Activated CD4-positive, CD25-positive, alpha-beta regulatory T cell treated with anti-CD3 and anti-CD28 coated beads, Interleukin-2, amount 50 U/mL, for 72 hours (primary cell): ENCODE results near the gene PHF5A.

Experiments
- DNase-seq: peaks from one replicate; pipeline ENCODE4 v3.0.0; 2021

Gene PHF5A, protein sequence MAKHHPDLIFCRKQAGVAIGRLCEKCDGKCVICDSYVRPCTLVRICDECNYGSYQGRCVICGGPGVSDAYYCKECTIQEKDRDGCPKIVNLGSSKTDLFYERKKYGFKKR

GRCh38 chr22:41468381-41469217 lies at the start of gene PHF5A, which contains the start of gene ACO2:
Gene PHF5A (minus strand): TSS chr22:41468692. CDS start chr22:41468653, 39 bp downstream.
Gene ACO2 (plus strand): TSS chr22:41469117. CDS start chr22:41469147, 30 bp downstream.
- peak; percentile 98 for DNase-seq

DNA sequence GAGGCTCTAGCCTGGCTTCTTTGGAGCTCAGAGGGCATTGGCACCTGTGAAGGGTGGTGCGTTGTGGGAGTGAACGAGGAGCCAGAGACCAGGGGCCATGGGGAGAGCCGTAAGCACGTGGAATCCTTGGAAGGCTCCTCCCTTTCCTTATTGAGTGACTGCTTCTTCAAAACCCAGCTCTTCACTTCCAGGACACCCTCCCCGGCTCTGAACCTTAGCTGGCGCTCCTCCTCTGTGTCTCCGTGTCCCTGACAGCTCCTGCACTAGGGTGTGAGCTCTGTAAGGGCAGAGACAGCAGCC lies 49.5 kb upstream of the PHF5A start:
- no peak for DNase-seq

GRCh38 chr22:41517172-41518047 lies 48.9 kb upstream of the PHF5A start:
- peak; percentile 46 for DNase-seq

GRCh38 chr22:41516462-41516861 lies 48.0 kb upstream of the PHF5A start:
- no peak for DNase-seq

GRCh38 chr22:41513391-41513790 lies 44.9 kb upstream of the PHF5A start:
- no peak for DNase-seq

DNA sequence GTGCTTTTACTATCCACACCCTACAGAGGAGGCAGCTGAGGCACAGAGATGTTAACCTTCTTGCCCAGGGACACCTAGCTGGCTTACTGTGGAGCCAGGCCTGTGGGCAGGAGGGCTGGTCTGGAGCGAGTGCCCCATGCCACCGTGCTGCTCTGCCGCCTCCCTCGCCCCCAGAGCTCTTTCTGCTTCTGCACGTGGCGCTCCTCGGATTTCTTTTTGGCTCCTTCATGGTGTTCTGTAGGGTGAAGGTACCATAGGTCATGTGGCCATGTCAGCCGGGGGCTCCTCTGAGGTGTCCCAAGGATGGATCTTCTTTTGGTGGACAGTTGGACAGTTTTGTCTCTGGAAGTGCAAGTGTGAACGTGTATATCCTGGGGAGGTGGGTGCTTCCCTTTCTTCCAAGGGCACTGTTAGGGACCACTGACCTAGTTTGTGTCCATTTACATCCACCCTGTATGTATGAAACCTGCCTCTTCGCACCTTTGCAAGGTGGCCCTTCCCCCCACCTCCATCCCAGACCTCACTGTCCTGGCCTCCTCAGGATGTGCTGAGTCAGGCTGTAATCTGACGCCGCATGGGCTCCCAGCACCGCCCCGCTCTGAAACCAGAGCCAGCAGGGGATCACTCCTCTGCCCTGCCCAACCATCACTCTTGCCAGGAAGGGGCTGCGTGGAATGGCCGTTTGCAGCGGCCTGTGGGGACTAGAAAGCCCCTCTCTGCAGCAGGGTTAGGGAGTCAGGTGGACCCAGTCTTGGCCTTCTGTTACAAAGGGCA lies 44.1 kb upstream of the PHF5A start:
- DNase-seq, result no peak

DNA sequence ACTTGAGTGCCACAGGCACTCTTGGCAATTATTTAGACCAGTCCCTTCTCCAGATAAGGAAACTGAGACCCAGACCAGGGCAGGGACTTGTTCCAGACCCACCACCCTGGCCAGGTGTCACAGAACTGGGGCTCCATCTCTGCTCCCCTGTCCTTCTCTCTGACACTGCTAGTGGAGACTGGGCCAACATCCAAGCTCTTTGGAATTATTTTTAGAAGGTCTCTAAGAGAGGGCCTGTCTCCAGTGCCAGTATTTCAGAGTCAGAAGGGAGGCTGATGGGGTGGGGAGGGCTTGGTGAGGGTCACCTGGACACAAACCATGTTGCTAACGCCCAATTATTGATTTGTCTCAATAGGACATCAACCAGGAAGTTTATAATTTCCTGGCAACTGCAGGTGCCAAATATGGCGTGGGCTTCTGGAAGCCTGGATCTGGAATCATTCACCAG lies 43.1 kb upstream of the PHF5A start:
- DNase-seq, result no peak

DNA sequence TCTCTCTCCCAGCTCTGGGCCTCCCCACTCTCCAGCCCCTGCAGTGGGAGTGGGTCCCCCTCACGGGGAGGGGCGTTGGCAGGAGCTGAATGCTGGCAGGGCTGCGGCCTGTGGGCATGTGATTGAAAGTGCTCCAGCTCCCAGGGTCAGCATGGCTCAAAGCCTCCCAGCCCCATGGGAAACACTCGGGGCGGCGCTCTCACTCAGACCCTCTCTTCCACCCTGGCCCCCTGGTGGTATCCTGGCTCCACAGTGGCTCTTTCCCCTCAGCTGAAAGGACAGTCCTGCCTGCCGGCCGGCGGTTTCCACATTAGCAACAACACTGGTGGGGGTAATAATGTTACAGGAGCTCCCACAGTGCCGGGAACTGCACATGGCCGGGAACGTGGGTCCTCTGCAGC lies 40.3 kb upstream of the PHF5A start:
- no peak for DNase-seq

GRCh38 chr22:41507330-41508063 lies 39.0 kb upstream of the PHF5A start:
- no peak for DNase-seq

DNA sequence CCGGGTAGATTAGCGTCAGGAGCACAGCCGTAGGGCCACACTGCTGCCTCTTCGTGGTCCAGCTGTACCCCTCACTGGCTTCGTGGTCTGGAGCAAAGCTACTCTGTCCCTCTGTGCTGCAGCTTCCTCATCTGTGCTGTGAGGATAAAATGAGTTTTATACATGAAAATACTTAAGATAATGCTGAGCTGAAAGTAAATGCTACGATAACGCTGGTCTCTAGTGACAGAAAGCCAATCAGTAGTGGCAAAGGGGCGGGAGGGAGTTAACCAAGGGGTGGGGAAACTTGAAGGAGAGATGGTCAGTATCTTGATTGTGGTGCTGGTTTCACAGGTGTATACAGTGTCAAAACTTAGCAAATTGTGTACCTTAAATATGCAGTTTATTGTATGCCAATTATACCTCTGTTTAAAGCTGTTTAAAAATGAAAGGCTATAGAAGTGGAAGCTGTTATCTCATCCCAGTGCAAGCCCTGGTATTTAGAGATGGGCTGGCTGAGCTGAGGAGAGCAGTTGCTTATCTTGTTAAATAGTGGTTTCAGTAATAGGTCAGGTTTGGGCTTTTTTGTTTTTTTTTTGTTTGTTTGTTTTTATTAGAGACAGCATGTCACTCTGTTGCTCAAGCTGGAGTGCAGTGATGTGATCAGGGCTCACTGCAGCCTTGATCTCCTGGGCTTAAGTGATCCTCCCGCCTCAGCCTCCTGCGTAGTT lies 37.2 kb upstream of the PHF5A start:
- DNase-seq, result no peak

DNA sequence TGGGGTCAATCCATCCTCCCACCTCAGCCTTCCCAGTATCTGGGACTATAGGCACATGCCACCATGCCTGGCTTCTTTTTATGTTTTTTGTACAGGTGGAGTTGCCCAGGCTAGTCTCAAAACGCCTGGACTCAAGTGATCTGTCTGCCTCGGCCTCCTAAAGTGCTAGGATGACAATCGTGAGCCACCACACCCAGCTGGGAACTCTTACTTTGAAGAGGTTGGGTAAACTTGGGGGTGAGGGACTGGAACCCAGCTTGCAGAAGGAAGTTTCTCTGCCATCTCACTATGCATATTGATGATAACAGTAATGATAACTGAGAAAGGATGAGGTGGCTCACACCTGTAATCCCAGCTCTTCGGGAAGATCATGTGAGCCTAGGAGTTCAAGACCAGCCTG lies 36.3 kb upstream of the PHF5A start:
- DNase-seq, result no peak

GRCh38 chr22:41504397-41504796 lies 35.9 kb upstream of the PHF5A start:
- DNase-seq, result no peak

GRCh38 chr22:41501209-41501608 lies 32.7 kb upstream of the PHF5A start:
- DNase-seq, result no peak

DNA sequence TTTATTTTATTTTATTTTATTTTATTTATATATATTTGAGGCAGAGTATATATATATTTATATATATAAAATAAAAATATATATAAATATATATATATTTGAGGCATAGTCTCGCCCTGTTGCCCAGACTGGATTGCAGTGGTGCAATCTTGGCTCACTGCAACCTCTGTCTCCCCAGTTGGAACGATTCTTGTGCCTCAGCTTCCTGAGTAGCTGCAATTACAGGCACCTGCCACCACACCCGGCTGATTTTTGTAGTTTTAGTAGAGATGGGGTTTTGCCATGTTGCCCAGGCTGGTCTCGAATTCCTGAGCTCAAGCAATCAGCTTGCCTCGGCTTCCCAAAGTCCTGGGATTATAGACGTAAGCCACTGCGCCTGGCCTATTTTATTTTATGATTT lies 31.8 kb upstream of the PHF5A start:
- DNase-seq, result no peak

GRCh38 chr22:41499624-41500280 lies 31.3 kb upstream of the PHF5A start:
- no peak for DNase-seq

- no peak for DNase-seq
Observed at GRCh38 chr22:41498303-41498835, 29.9 kb upstream of the PHF5A start.

- DNase-seq, result no peak
Observed at GRCh38 chr22:41491374-41492100, 23.0 kb upstream of the PHF5A start.

DNA sequence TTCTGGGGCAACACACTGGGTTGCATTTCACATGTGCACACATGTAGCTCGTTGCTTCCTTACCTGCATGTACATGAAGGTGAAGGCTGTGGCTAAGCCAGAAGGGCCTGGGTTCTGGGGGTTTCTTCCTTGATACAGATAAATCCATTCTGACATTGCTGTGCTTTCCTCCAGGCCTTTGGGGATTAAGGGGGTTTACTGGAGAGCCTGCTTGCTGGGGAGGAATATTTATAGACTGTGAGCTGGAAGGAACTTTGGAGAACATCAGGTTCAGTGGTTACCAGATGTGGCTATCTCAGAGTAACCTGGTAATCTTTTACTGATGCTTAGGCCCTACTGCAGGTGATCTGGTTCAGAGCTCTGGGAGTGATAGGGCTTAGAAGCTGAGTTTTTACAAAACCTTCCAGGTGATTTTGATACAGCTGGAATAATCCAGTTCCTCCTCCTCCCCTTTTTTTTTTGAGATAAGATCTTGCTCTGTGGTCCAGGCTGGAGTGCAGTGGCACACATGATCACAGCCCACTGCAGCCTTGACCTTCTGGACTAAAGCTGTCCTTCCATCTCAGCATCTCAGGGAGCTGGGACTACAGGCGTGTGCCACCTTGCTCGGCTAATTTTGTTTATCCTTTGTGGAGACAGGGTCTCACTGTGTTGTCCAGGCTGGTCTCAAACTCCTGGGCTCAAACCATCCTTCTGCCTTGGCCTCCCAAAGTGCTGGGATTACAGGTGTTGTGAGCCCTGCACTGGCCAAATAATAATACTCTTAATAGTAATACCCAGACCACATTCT lies 20.3 kb upstream of the PHF5A start:
- DNase-seq, result no peak

DNA sequence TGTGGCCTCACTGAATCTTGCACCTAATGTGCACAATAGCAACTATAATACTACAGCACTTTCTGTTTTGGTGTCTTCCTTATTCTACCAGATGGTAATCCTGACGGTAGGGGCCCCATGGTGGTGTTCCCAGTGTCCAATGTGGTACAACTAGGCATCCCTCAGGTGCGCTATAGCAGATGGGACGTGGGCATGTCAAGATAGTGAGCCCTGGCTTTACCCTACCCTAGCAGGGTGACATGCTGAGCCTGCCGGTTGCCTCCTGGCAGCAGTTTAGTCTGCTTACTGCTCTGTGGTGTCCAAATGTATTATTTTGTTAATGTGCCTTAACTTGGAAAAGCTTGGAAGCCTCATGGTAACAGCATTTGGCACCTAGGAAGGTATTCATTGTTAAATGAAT lies 19.6 kb upstream of the PHF5A start:
- no peak for DNase-seq
